ENCODE measurements around the gene CDKAL1. TPM values are rescaled to one million over a fixed set of nuclear protein-coding genes. Genes with fewer than 3 reads are reported as not detected.
"Not testable (repeated sequence)": the region's sequence is repeated elsewhere in the genome, so short reads cannot be mapped to it uniquely, and the experiment has no call there.

The CDKAL1 gene
- total RNA-seq, 1 experiment from 2014 or later = 11.8 TPM

DNA sequence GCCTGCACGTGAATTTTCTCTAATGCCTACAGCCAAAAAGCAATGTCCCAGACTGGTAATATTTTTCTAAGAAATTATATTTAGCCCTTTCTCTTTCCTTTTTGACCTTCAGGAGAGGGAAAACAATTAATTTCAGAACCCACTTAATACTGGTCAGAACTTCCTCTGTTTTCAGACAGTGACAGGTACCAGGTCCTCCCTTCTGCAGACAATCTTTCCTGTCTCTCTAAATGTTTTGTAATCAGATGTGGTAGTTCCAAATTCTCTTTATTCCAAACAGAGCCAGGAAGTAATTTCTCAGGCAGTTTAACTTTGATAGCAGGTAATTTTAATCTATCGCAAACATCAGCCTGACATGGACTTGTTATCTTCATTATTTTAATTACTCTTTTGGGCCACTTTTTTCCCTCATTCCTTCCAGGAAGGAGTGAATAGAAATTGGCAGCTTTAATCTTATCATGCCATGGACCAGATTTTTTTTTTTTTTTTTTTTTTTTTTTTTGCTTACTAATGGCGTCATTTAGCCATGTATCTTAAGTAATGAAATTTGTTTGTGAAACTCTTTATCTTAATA is 710.7 kb downstream of the CDKAL1 start:
- Mint-ChIP-seq H3K36me3 (ENCODE audit: insufficient read depth, unreplicated experiment) (no peaks in the 10 kb centered on the region), H3K27me3 (ENCODE audit: insufficient read depth, unreplicated experiment) (no peaks in the 10 kb centered on the region), H3K4me3 (ENCODE audit: unreplicated experiment) (no peak overlapping the region), H3K27ac (ENCODE audit: low read depth, unreplicated experiment) (no peak overlapping the region), H3K9me3 (ENCODE audit: unreplicated experiment) (peaks cover 7% of the 10 kb centered on the region), H3K4me1 (ENCODE audit: insufficient read depth, unreplicated experiment) (no peaks in the 10 kb centered on the region)
- intact Hi-C loops (cut with micrococcal nuclease) = no loop called here
- BruUV-seq (replicated peaks) = no TSS peak
- CTCF ChIA-PET = interaction anchor here (0.6 to 0.7 kb wide), 2 partner anchors 17 to 614 kb away, joined by 3 read pairs; no protein-coding TSS in a partner anchor
- no peak for TF ChIP-seq CTCF (IDR thresholded peaks at IDR 0.05; ENCODE audit: unreplicated experiment)
- POLR2A ChIA-PET = interaction anchor here (0.7 kb wide), 1 partner anchor 21 kb away, joined by 3 read pairs; no protein-coding TSS in a partner anchor
- DNase-seq (ENCODE audit: unreplicated experiment) = no peak

DNA sequence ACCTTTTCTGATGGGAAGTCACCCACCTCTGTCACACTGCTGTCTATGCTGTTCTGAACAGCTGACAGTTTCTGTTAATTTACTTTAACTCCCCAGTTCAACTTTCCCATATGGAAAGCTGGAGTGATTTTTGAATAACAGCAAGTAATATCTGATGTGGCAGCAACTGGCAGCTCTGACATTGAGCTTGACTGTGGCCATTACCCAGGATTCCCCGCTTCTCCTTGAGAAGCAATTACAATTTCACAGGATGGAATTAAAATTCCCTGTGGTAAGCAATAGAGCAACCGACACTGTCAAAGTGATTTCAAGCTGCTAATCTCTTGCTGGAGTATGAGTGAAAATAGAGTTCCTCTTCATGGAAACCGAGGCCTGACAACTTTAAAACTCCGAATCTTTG is 711.2 kb downstream of the CDKAL1 start:
- DNase-seq (ENCODE audit: unreplicated experiment) = no peak
- Mint-ChIP-seq H3K9me3 (ENCODE audit: unreplicated experiment) (peaks cover 4% of the 10 kb centered on the region), H3K36me3 (ENCODE audit: insufficient read depth, unreplicated experiment) (no peaks in the 10 kb centered on the region), H3K4me1 (ENCODE audit: insufficient read depth, unreplicated experiment) (no peaks in the 10 kb centered on the region), H3K27me3 (ENCODE audit: insufficient read depth, unreplicated experiment) (no peaks in the 10 kb centered on the region), H3K4me3 (ENCODE audit: unreplicated experiment) (no peak overlapping the region), H3K27ac (ENCODE audit: low read depth, unreplicated experiment) (no peak overlapping the region)
- no peak for TF ChIP-seq CTCF (IDR thresholded peaks at IDR 0.05; ENCODE audit: unreplicated experiment)
- BruUV-seq (replicated peaks) = no TSS peak
- intact Hi-C loops (cut with micrococcal nuclease) = no loop called here
- ChIA-PET CTCF (interaction anchor here (0.6 to 1.0 kb wide), 3 partner anchors 17 to 661 kb away, joined by 3 to 4 read pairs (median 3); no protein-coding TSS in a partner anchor), POLR2A (interaction anchor here (0.7 to 1.4 kb wide), 2 partner anchors 22 to 37 kb away, joined by 3 read pairs; no protein-coding TSS in a partner anchor)

DNA sequence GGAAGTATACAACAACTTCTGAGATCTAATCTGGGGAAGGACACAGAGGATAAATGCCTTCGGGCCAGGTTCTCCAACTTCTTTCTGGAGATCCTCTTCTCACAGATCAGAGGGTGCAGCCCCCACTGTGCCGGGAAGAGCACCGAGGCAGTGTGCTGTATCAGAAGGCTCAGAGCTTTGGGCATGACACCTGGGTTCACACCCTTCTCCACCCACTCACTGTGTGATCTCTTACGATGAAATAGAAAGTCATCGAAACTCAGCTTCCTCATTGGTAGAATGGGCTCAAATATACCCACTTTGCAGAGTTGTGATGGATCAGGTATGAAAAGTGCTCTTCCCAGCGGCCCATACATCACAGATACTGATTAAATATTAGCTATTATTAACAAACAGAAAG is 711.8 kb downstream of the CDKAL1 start:
- CTCF ChIA-PET = interaction anchor here (1.0 kb wide), 1 partner anchor 662 kb away, joined by 4 read pairs; no protein-coding TSS in a partner anchor
- Mint-ChIP-seq H3K36me3 (ENCODE audit: insufficient read depth, unreplicated experiment) (no peaks in the 10 kb centered on the region), H3K4me1 (ENCODE audit: insufficient read depth, unreplicated experiment) (no peaks in the 10 kb centered on the region), H3K9me3 (ENCODE audit: unreplicated experiment) (no peaks in the 10 kb centered on the region), H3K27me3 (ENCODE audit: insufficient read depth, unreplicated experiment) (no peaks in the 10 kb centered on the region), H3K27ac (ENCODE audit: low read depth, unreplicated experiment) (no peak overlapping the region), H3K4me3 (ENCODE audit: unreplicated experiment) (no peak overlapping the region)
- intact Hi-C loops (cut with micrococcal nuclease) = no loop called here
- BruUV-seq (replicated peaks) = no TSS peak
- no peak for TF ChIP-seq CTCF (IDR thresholded peaks at IDR 0.05; ENCODE audit: unreplicated experiment)
- DNase-seq (ENCODE audit: unreplicated experiment) = no peak
- POLR2A ChIA-PET = interaction anchor here (1.4 kb wide), 1 partner anchor 37 kb away, joined by 3 read pairs; no protein-coding TSS in a partner anchor

GRCh38 chr6:21254460-21254859 is 720.2 kb downstream of the CDKAL1 start:
- H3K4me3 Mint-ChIP-seq (ENCODE audit: unreplicated experiment); H3K27ac Mint-ChIP-seq (ENCODE audit: low read depth, unreplicated experiment); H3K4me1 Mint-ChIP-seq (ENCODE audit: insufficient read depth, unreplicated experiment); BruUV-seq (replicated peaks); H3K27me3 Mint-ChIP-seq (ENCODE audit: insufficient read depth, unreplicated experiment); H3K9me3 Mint-ChIP-seq (ENCODE audit: unreplicated experiment); POLR2A ChIA-PET; DNase-seq (ENCODE audit: unreplicated experiment); intact Hi-C loops (cut with micrococcal nuclease); H3K36me3 Mint-ChIP-seq (ENCODE audit: insufficient read depth, unreplicated experiment): not testable (repeated sequence)
- CTCF ChIA-PET = interaction anchor here (0.9 kb wide), 1 partner anchor 48 kb away, joined by 3 read pairs; no protein-coding TSS in a partner anchor
